Peyer's patch (tissue), 4 donors: ENCODE results near the gene TNFSF13. TPM values are rescaled to one million over a fixed set of nuclear protein-coding genes. Genes with fewer than 3 reads are reported as not detected.

ENCODE experiments used
- DNase-seq, 3 donors: peaks; one replicate each; pipeline ENCODE4 v3.0.0-alpha.2; 2017 to 2019
- H3K27ac ChIP-seq, 4 donors: fragments of 200-600 bp; sonication (generic); one replicate each; pipeline ENCODE4 v1.5.1; 2016 to 2019
- H3K27me3 ChIP-seq, 2 donors: fragments of 200-600 bp; sonication (generic); one replicate each; pipeline ENCODE4 v1.5.1; 2019
- H3K36me3 ChIP-seq, 3 donors: fragments of 200-600 bp; sonication (generic); one replicate each; pipeline ENCODE4 v1.5.1; 2016 to 2019
- H3K4me1 ChIP-seq, 4 donors: fragments of 200-600 bp; sonication (generic); one replicate each; pipeline ENCODE4 v1.5.1; 2016 to 2019
- H3K4me3 ChIP-seq, 4 donors: fragments of 200-600 bp; sonication (generic); 1 replicate in 3 of 4; 2 replicates in 1 of 4; pipeline ENCODE4 v1.5.1; 2016 to 2019; ENCODE audit warnings: mild to moderate bottlenecking in 1 of 4
- H3K9me3 ChIP-seq, 4 donors: fragments of 200-600 bp; sonication (generic); one replicate each; pipeline ENCODE4 v1.5.1; 2016 to 2019; ENCODE audit warnings: mild to moderate bottlenecking in 1 of 4
- POLR2A ChIP-seq, 2 donors: fragments of 450-650 bp; IDR thresholded peaks; one replicate each; pipeline ENCODE4 v1.5.1; 2017; ENCODE audit warnings: antibody characterized with exemption in 2 of 2, mild to moderate bottlenecking in 2 of 2, moderate library complexity in 2 of 2
- total RNA-seq, 4 donors: library from RNA; depleted of rRNA; stranded (reverse); fragments of >200 nt; gene quantifications; one replicate each; pipeline ENCODE4 v1.1.0, GENCODE V29; 2016
- TF ChIP-seq, protein P1 (sequence below), 6 experiments: fragments of 450-650 bp in 4 of 6; fragments of 200-600 bp in 2 of 6; sonication (generic) in 1 of 6; IDR thresholded peaks; one replicate each; pipeline ENCODE4 v1.5.1; 2017 to 2019; ENCODE audit warnings: antibody characterized with exemption in 6 of 6, mild to moderate bottlenecking in 3 of 6, moderate library complexity in 1 of 6

Gene TNFSF13
- total RNA-seq, 4 donors from 2014 or later: 5.0 to 54.4 (median 38.7) TPM

DNA sequence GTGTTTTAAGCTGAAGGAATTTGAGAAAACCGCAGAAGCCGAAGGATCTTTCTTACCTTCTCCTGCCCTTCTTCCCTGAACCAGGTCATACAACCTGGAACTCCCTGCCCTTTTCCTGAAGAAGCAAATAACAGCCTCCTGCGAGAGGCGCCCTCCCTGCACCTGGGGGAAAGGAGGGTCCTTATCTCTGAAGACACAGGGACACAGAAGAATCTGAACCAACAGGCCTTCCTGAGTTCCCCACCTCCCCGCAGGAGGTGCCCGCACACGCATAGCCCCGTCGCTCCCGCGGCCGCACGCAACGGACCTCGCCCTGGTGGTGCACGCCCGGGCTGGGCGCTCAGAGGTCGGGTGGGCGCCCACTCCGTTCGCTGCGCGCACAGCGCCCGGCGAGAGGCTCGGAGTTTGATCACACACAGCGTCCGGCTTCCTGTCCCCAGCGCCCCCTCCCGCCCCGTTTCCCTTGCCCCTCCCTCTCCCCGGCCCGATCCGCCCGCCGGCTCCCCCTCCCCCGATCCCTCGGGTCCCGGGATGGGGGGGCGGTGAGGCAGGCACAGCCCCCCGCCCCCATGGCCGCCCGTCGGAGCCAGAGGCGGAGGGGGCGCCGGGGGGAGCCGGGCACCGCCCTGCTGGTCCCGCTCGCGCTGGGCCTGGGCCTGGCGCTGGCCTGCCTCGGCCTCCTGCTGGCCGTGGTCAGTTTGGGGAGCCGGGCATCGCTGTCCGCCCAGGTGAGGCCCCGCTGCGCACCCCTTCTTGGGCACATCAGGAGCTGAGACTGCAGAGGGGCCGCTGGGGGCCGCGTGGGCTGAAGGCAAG, 9.8 kb upstream of the TNFSF13 start, which contains the start of gene TNFSF12:
Gene TNFSF12 (plus strand): TSS at position 474 of the 816 bp plus-strand sequence. CDS start 96 bp downstream, at position 570.
- peak within 1 kb of the TSS; percentile 64 to 80 (median 72) for H3K4me3 ChIP-seq
- peak; percentile 74 to 88 (median 81) for DNase-seq
- peak within 1 kb of the TSS; percentile 85 to 94 (median 92) for H3K27ac ChIP-seq
- peaks cover 0 to 19% (median 13%) of the 10 kb centered on the region in 4 donors for H3K4me1 ChIP-seq
- peak in 1 of 2 donors; percentile 40 for TF ChIP-seq POLR2A (IDR thresholded peaks at IDR 0.05)
- TF ChIP-seq, protein P1, sequence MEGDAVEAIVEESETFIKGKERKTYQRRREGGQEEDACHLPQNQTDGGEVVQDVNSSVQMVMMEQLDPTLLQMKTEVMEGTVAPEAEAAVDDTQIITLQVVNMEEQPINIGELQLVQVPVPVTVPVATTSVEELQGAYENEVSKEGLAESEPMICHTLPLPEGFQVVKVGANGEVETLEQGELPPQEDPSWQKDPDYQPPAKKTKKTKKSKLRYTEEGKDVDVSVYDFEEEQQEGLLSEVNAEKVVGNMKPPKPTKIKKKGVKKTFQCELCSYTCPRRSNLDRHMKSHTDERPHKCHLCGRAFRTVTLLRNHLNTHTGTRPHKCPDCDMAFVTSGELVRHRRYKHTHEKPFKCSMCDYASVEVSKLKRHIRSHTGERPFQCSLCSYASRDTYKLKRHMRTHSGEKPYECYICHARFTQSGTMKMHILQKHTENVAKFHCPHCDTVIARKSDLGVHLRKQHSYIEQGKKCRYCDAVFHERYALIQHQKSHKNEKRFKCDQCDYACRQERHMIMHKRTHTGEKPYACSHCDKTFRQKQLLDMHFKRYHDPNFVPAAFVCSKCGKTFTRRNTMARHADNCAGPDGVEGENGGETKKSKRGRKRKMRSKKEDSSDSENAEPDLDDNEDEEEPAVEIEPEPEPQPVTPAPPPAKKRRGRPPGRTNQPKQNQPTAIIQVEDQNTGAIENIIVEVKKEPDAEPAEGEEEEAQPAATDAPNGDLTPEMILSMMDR (IDR thresholded peaks at IDR 0.05): peak in 3 of 6 experiments; percentile 5 to 16 (median 10)
- H3K27me3 ChIP-seq: no peaks in the 10 kb centered on the region
- no peaks in the 10 kb centered on the region for H3K9me3 ChIP-seq
- no peaks in the 10 kb centered on the region for H3K36me3 ChIP-seq

DNA sequence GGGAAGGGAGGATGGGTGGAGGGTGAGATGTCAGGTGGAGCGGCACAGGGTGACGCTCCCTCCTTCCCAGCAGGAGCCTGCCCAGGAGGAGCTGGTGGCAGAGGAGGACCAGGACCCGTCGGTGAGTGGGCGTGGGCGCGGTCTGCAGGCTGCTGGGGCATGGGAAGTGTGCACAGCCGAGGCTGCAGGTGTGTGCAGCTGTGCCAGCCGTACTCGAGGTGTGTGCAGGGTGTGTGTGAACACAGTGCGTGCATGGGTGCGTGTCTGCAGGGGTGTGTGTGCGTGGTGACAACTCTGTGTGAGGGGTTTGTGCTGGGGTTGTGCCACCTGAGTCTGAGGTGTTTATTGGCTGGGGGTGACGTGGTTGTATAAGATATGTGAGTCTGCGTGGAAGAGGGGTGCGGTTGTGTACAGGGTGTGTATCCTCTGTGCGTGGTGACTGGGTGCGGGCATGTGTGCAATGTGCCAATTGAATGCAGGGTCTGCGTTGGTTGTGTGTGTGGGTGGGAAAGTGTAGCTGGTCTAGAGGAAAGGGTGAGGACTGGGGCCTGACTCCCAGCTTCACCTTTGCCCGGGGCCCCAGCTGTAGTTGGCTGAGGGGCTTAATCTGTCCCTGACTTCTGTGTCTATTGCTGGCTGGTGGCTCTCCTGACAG, 9.0 kb upstream of the TNFSF13 start:
- Histone ChIP-seq H3K9me3 (no peaks in the 10 kb centered on the region), H3K4me3 (peak overlapping the region; percentile 64 to 80 (median 72)), H3K27me3 (no peaks in the 10 kb centered on the region), H3K4me1 (peaks cover 0 to 19% (median 13%) of the 10 kb centered on the region in 4 donors), H3K36me3 (no peaks in the 10 kb centered on the region), H3K27ac (peak overlapping the region; percentile 85 to 94 (median 92))
- TF ChIP-seq, protein P1 (IDR thresholded peaks at IDR 0.05): no peak
- DNase-seq: peak in 2 of 3 donors; percentile 55 to 57

DNA sequence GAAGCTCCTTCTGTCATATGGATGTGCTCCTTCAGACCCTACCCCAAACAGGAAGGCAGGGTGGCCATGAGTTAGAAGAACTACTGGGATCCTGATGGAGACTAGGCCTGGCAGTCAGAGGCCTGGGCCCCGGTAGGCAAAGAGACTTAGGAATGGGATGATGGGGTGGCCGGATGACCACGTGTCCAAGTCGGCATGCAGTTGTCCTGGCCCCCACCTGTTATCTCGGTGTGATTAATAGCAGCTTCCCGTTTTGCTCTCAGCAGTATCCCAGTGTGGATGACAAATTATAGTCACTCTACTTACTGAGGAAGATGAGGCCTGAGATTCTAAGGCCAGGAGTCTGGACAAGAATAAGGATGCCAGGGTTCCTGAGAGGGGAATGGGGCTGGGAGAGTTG, 8.2 kb upstream of the TNFSF13 start:
- no peaks in the 10 kb centered on the region for H3K9me3 ChIP-seq

DNA sequence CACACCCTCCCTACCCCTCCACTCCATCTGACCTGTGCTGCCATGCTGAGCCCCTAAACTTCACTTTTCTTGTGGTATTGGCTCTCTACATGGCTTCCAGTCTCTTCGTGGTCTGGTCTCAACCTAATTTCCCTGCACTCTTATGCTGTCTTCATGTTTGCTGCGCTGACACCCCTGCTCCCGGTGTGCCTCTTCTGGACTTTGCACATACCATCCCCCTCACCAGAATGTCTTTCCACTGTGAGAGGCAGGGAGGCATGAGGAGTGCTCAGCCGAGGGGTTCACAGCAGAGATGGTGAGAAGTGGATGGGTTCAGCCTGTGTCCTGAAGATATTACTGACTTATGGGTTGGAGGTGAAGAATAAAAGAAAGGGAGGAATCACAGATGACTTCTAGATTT, 7.2 kb upstream of the TNFSF13 start:
- Histone ChIP-seq H3K27ac (peak overlapping the region in 1 of 4 donors; percentile 80), H3K4me3 (no peak overlapping the region), H3K27me3 (no peaks in the 10 kb centered on the region), H3K4me1 (peaks cover 0 to 19% (median 13%) of the 10 kb centered on the region in 4 donors), H3K36me3 (no peaks in the 10 kb centered on the region), H3K9me3 (no peaks in the 10 kb centered on the region)
- no peak for DNase-seq
- TF ChIP-seq, protein P1 (IDR thresholded peaks at IDR 0.05): no peak
- no peak for TF ChIP-seq POLR2A (IDR thresholded peaks at IDR 0.05)

More for the DNA sequence above, 8.2 kb upstream of the TNFSF13 start:
- TF ChIP-seq, protein P1 (IDR thresholded peaks at IDR 0.05): no peak
- TF ChIP-seq POLR2A (IDR thresholded peaks at IDR 0.05): no peak
- no peaks in the 10 kb centered on the region for H3K36me3 ChIP-seq
- H3K27me3 ChIP-seq: no peaks in the 10 kb centered on the region
- peak overlapping the region in 2 of 4 donors; percentile 91 to 94 for H3K27ac ChIP-seq
- DNase-seq: no peak
- H3K4me3 ChIP-seq: no peak overlapping the region
- H3K4me1 ChIP-seq: peaks cover 0 to 19% (median 13%) of the 10 kb centered on the region in 4 donors

DNA sequence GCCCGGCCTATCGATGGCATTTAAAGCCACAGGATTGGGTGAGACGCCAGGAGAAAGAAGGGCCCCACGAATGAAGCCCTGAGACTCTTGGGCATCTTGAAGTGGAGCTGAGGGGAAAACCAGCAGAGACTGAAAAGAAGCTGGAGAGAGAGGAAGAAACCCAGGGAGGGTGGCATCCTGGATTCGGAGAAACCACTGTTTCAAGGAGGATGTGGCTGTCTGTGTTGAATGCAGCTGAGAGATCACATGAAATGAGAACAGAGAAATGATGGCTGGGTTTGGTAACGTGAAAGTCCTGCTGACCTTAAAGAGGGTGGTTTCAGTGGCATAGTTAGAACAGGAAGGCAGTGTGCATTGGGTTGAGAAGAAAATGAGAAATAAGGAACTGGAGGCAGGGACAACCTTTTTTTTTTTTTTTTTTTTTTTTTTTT, 5.9 kb upstream of the TNFSF13 start:
- DNase-seq: peak in 2 of 3 donors; percentile 63 to 75
- TF ChIP-seq, protein P1 (IDR thresholded peaks at IDR 0.05): no peak
- Histone ChIP-seq H3K27ac (peak overlapping the region in 2 of 4 donors; percentile 62 to 80), H3K4me3 (no peak overlapping the region), H3K27me3 (no peaks in the 10 kb centered on the region), H3K36me3 (no peaks in the 10 kb centered on the region), H3K9me3 (no peaks in the 10 kb centered on the region), H3K4me1 (peaks cover under 1 to 30% (median 15%) of the 10 kb centered on the region in 4 donors)
